ENCODE results near the gene SLC23A2. TPM values are rescaled to one million over a fixed set of nuclear protein-coding genes. Genes with fewer than 3 reads are reported as not detected.
"Not testable (repeated sequence)": the region's sequence is repeated elsewhere in the genome, so short reads cannot be mapped to it uniquely, and the experiment has no call there.

Gene SLC23A2
- total RNA-seq, 4 donors from 2014 or later: 5.0 to 11.6 (median 7.9) TPM

DNA sequence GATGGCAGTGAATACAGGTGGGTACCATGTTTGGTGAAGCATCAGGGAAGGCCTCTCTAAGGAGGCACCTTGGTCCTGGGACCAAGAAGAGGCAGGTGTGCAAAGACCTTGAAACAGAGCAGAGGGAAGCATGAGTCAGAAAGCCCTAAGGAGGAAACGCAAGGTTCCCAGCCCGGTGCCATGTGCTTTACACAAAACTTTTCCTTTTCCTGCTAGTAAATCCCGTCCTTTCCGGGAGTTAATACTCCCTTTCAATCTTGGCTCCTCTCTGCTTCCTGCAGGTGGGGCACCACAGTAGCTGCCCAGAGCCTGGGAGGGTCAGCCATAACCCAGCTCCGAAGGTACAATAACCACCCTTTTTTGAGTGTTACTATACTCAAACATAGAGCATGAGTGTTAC lies 19.4 kb upstream of the SLC23A2 start:
- Histone ChIP-seq H3K36me3 (no peaks in the 10 kb centered on the region), H3K4me3 (no peak overlapping the region), H3K9me3 (no peaks in the 10 kb centered on the region), H3K27ac (no peak overlapping the region), H3K4me1 (no peaks in the 10 kb centered on the region), H3K27me3 (no peaks in the 10 kb centered on the region)
- DNase-seq: no peak
- intact Hi-C loops (cut with DNase I; ENCODE audit: low total_unique reads) (no loop called here), in situ Hi-C loops (cut with MboI; ENCODE audit: low pct_ligation_motif_present in 1 of 4, low pct_unique_long_range_greater_than_20kb in 1 of 4, low sequenced_read_pairs in 3 of 4) (no loop called here)
- WGBS, 2 donors (ENCODE audit: low coverage in 1 of 2): 55 to 68% methylated on average over 3 to 5 of the region's 5 CpGs
- no peak for TF ChIP-seq EP300 (IDR thresholded peaks at IDR 0.05; ENCODE audit: low read depth)

DNA sequence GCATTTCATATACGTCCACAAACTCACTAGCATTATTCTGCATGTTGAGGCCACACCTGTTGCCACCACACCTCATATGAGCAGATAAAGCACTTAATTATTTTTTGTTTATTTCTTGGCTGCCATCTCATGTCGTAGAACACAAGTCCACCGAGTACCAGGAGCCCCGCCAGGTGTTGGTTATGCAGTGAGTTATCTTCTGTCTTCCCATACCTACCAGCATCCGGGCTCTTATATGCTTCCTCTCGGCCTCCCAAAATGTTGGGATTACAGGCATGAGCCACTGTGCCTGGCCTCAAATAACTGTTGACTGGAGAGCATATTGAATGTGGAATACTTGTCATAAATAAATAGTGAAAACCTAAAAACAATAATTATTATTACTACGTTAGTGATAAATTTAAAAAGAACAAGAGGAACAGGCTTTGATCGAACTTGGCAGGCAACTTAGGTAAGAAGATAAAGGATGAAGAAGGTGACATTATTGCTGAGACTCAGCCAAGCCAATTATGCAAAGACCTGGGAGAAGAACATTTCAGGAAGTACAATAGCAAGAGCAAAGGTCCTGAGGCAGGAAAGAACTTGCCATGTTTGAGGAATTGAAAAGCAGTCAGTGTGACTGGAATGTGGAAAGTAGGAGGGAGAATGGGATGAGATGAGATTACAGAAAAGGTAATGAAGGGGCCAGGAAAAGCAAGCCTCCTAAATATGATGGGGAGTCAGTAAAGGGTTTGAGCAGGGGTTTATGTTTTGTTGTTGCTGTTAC lies 12.6 kb upstream of the SLC23A2 start:
- Histone ChIP-seq H3K9me3 (no peaks in the 10 kb centered on the region), H3K27ac (no peak overlapping the region), H3K27me3 (no peaks in the 10 kb centered on the region), H3K36me3 (no peaks in the 10 kb centered on the region), H3K4me1 (no peaks in the 10 kb centered on the region), H3K4me3 (no peak overlapping the region)
- in situ Hi-C loops (cut with MboI; ENCODE audit: low pct_ligation_motif_present in 1 of 4, low pct_unique_long_range_greater_than_20kb in 1 of 4, low sequenced_read_pairs in 3 of 4) (no loop called here), intact Hi-C loops (cut with DNase I; ENCODE audit: low total_unique reads) (no loop called here)
- TF ChIP-seq POLR2AphosphoS5 (IDR thresholded peaks at IDR 0.05) (no peak), EP300 (IDR thresholded peaks at IDR 0.05; ENCODE audit: low read depth) (no peak), POLR2A (IDR thresholded peaks at IDR 0.05) (no peak)
- TF ChIP-seq, protein P1, sequence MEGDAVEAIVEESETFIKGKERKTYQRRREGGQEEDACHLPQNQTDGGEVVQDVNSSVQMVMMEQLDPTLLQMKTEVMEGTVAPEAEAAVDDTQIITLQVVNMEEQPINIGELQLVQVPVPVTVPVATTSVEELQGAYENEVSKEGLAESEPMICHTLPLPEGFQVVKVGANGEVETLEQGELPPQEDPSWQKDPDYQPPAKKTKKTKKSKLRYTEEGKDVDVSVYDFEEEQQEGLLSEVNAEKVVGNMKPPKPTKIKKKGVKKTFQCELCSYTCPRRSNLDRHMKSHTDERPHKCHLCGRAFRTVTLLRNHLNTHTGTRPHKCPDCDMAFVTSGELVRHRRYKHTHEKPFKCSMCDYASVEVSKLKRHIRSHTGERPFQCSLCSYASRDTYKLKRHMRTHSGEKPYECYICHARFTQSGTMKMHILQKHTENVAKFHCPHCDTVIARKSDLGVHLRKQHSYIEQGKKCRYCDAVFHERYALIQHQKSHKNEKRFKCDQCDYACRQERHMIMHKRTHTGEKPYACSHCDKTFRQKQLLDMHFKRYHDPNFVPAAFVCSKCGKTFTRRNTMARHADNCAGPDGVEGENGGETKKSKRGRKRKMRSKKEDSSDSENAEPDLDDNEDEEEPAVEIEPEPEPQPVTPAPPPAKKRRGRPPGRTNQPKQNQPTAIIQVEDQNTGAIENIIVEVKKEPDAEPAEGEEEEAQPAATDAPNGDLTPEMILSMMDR (IDR thresholded peaks at IDR 0.05): no peak
- WGBS, 2 donors (ENCODE audit: low coverage in 1 of 2): 79 to 88% methylated on average over 7 to 8 of the region's 8 CpGs
- no peak for DNase-seq

DNA sequence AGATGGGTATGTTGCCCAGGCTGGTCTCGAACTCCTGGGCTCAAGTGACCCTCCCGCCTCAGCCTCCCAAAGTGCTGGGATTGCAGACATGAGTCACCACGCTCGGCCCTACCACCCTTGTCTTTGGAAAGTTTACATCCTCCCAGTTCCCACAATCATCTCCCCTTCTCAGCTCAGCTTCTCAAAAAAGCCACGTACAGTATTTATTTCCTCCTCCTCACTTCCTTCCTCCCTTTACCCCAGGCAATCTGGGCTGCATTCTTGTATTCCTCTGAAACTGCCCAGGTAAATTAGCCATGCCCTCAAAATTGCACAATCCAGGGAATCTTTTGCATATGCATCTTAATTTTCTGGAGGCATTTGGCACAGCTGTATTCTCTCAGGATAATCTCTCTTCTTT lies 7.4 kb upstream of the SLC23A2 start:
- no peaks in the 10 kb centered on the region for H3K36me3 ChIP-seq
- DNase-seq: no peak
- no peaks in the 10 kb centered on the region for H3K9me3 ChIP-seq
- H3K27me3 ChIP-seq: no peaks in the 10 kb centered on the region
- no peaks in the 10 kb centered on the region for H3K4me1 ChIP-seq
- H3K27ac ChIP-seq: no peak overlapping the region
- intact Hi-C loops (cut with DNase I; ENCODE audit: low total_unique reads) (no loop called here), in situ Hi-C loops (cut with MboI; ENCODE audit: low pct_ligation_motif_present in 1 of 4, low pct_unique_long_range_greater_than_20kb in 1 of 4, low sequenced_read_pairs in 3 of 4) (no loop called here)
- H3K4me3 ChIP-seq: no peak overlapping the region
- TF ChIP-seq POLR2A (IDR thresholded peaks at IDR 0.05) (no peak), EP300 (IDR thresholded peaks at IDR 0.05; ENCODE audit: low read depth) (no peak)
- TF ChIP-seq, protein P1 (IDR thresholded peaks at IDR 0.05): no peak
- WGBS, 2 donors (ENCODE audit: low coverage in 1 of 2): 51 to 55% methylated on average over 4 to 5 of the region's 5 CpGs

DNA sequence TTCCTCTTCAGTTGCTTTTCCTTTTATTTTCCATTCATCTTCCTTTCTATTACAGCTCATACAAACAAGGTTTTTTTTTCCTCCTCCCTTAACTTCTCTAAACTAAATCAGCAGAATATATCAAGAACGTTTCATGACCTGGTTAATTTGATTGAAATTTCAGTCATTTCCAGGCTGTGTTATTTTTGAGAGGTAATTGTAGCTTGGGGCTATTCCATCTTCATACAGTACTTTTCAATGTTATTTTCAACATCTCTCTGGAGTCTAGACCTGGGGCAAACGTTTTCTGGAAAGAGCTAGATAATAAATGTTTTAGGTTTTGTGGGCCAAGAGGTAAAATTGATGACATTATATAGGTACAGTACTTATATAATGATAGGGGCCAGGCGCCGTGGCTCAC lies 4.0 kb upstream of the SLC23A2 start:
- in situ Hi-C loops (cut with MboI; ENCODE audit: low pct_ligation_motif_present in 1 of 4, low pct_unique_long_range_greater_than_20kb in 1 of 4, low sequenced_read_pairs in 3 of 4): no loop called here
- Histone ChIP-seq H3K9me3 (no peaks in the 10 kb centered on the region), H3K27me3 (no peaks in the 10 kb centered on the region), H3K4me1 (peaks cover 0 to 11% (median 3%) of the 10 kb centered on the region in 4 donors), H3K4me3 (no peak overlapping the region), H3K36me3 (no peaks in the 10 kb centered on the region), H3K27ac (no peak overlapping the region)
- TF ChIP-seq, protein P1 (IDR thresholded peaks at IDR 0.05): no peak
- no peak for TF ChIP-seq POLR2A (IDR thresholded peaks at IDR 0.05)
- no peak for TF ChIP-seq POLR2AphosphoS5 (IDR thresholded peaks at IDR 0.05)
- no peak for TF ChIP-seq EP300 (IDR thresholded peaks at IDR 0.05; ENCODE audit: low read depth)
- no peak for DNase-seq
- intact Hi-C loops (cut with DNase I; ENCODE audit: low total_unique reads): no loop called here
- WGBS, 2 donors (ENCODE audit: low coverage in 1 of 2): 71 to 72% methylated on average over 4 of the region's 4 CpGs

DNA sequence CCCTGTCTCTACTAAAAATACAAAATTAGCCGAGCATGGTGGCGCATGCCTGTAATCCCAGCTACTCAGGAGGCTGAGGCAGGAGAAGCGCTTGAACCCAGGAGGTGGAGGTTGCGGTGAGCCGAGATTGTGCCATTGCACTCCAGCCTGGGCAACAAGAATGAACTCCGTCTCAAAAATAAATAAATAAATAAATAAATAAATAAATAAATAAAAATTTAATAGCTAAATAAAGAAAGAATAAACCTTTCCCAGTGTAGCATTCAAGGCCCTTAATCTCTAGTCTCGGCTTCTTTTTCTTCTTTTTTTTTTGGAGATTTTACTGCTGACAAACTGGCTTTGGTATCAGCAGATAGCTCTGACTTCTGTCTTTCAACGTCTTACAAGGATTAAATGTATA lies 3.5 kb upstream of the SLC23A2 start:
- H3K27me3 ChIP-seq; H3K36me3 ChIP-seq; in situ Hi-C loops (cut with MboI; ENCODE audit: low pct_ligation_motif_present in 1 of 4, low pct_unique_long_range_greater_than_20kb in 1 of 4, low sequenced_read_pairs in 3 of 4); H3K27ac ChIP-seq; intact Hi-C loops (cut with DNase I; ENCODE audit: low total_unique reads); H3K4me3 ChIP-seq; H3K9me3 ChIP-seq; DNase-seq: not testable (repeated sequence)
- 89 to 94% methylated on average over 6 to 8 of the region's 8 CpGs for WGBS, 2 donors (ENCODE audit: low coverage in 1 of 2)
- peaks cover 4 to 16% (median 8%) of the 10 kb centered on the region in 4 donors for H3K4me1 ChIP-seq
